ENCODE measurements around the gene PTRH2. TPM values are rescaled to one million over a fixed set of nuclear protein-coding genes. Genes with fewer than 3 reads are reported as not detected.

The PTRH2 gene
- total RNA-seq, 2 donors from 2014 or later: 10.1 to 15.4 TPM

DNA sequence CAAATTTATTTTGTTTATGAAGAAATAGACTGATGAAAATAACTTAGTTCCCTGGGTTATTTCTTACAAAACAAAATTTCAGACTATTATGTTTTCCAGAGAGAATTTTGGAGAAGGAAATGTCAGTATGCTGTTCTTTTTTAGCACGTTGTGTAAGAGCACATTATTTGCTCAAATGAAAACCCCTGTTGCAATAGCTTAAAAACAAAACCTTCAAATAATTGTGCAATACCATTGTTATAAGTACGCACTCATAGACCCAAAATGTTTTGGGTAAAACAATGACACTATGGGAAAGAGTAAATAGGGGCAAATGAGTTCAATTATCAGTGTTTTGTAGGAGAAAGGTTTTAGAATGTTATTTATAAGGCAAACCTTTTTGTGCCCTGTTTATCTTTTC is 18.5 kb upstream of the PTRH2 start:
- intact Hi-C loops (cut with DNase I): no loop called here
- ATAC-seq: peak; percentile 41 to 59
- DNase-seq: no peak

DNA sequence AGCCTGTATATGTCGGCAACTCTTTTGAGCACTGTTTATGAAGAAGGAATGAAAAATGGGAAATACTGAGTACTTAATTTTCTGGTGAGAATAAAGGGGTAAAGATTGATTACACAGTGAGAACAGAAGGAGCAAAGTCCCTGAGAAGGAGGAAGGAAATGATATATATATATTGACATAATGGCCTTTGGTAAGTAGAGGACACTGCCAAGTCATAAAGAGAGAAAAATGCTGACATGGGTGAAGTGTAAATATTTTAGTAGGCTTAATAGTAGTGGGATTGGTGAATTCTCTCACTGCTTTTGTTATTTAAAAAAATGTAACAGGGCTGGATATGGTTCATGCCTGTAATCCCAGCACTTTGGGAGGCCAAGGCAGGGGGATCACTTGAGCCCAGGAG is 16.4 kb upstream of the PTRH2 start:
- ATAC-seq: no peak
- intact Hi-C loops (cut with DNase I): no loop called here
- DNase-seq: no peak

DNA sequence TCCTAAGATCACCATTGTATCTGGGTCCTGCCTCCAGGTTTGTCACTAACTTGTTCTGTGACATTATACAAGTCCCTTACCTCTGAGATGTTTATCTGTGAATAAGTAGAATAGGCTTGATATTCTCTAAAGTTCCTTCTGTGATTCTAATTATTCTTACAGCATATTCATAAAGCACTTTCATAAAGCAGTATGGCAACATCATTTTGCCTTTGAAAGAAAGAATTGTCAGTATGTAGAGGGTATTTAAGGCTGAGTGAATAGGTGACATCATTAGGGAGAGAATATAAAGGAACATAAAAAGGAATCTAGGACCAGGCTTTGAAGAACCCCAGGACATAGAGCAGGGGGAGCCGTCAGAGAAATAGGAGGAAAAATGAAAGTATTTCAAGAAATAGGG is 15.8 kb upstream of the PTRH2 start:
- ATAC-seq (no peak), DNase-seq (no peak)
- intact Hi-C loops (cut with DNase I): no loop called here

DNA sequence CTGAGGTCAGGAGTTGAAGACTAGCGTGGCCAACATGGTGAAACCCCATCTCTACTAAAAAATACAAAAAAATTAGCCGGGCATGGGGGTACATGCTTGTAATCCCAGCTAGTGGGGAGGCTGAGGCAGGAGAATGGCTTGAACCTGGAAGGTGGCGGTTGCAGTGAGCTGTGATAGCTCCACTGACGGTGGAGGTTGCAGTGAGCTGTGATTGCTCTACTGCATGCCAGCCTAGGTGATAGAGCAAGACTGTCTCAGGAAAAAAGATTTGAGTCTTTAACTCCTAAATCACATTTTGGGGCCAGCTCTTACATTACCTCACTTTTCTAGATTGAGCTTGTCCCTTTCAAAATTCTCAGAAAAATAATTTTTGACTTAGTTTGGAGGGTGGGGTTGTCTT is 15.4 kb upstream of the PTRH2 start:
- intact Hi-C loops (cut with DNase I): no loop called here
- DNase-seq: no peak
- ATAC-seq: no peak

DNA sequence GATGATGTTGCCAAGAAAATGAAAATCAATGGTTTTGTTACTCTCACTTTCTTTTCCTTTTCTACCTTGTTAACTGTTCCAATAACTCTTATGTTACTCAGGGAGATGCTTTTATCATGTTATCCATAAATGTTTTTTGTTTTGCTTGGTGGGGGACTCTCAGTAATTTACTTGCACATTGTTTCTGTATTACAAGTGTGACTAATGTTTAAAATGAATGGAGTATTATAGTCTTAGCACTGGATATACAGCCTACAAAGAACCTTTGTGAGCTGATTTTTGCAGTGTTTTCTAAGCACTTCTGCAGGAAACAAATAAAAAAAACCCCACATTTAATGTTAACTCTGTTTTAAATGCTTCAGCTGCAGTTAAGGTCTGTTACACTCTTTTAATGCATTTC is 12.3 kb upstream of the PTRH2 start:
- intact Hi-C loops (cut with DNase I): no loop called here
- ATAC-seq (no peak), DNase-seq (no peak)

DNA sequence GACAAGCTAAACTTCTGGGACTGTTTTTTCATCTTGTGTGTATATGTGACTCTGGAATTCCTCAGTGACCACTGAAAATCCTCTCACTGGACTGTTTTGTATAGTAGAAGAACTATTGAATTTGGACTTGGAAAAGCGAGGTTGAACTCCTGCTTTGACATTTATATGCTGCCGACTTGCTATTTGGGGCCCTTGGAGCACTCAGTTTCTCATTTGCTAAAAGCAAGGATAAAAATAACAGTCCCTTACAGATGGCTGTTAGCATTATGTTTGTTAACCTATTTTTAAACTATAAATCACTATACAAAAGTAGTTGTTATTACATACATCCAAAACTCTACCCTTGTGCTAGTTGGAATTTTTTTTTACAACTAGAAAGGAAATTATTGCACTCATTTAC is 9.2 kb upstream of the PTRH2 start:
- ATAC-seq: no peak
- intact Hi-C loops (cut with DNase I): no loop called here

DNA sequence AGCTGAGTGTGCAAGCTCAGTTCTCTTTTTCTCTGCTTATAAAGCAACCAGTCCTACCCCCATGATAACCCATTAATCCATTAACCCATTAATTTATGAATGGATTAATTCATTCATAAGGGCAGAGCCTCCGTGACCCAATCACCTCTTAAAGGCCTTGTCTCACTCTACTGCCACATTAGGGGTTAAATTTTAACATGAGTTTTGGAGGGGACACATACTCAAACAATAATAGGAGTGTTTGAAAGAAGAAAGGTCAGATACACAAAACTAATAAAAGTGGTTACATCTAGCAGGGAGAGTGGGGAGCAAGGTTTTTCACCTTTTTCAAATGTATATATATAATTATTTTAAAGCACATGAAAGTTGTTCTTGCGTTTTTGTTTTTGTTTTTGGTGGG is 7.0 kb upstream of the PTRH2 start:
- intact Hi-C loops (cut with DNase I): no loop called here
- ATAC-seq: no peak

More for the DNA sequence above, 9.2 kb upstream of the PTRH2 start:
- no peak for DNase-seq

DNA sequence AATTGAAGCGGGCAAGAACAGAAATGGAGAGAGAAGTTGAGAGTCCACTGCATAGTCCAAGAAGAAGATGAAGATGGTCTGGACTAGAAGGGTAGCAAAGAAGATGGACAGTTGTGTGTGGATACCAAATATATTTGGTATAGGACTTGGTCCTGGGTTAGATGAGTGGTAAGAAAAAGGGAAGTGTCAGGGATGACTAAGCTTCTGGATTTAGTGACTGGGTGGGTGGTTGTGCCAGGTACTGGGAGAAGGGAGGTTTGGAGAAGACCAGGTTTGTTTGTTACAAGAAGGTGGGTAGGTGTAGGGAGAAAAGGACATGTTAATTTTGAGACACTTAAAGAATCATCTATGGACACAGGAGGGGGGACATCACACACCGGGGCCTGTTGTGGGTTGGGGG is 5.6 kb upstream of the PTRH2 start:
- intact Hi-C loops (cut with DNase I): no loop called here
- DNase-seq (no peak), ATAC-seq (peak in 1 of 2 donors; percentile 12)

More for the DNA sequence above, 7.0 kb upstream of the PTRH2 start:
- DNase-seq: no peak

DNA sequence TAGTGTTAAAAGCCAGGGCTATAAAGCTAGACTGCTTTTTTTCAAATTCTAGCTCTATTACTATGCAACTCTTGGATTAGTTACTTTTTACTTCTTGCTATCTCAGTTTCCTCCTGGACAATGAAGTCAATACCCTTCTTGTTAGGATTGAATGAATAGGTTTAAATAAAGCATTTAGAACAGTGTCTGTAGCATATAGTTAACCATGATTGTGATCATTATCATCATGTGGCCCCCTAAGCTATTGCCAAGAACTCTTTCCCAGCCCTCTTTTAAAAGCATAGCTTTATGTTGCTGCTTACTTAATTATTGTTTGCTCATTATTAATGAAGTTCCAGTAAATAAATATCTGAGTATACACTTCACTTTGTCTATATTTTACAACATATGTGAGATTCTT is 4.7 kb upstream of the PTRH2 start:
- ATAC-seq (no peak), DNase-seq (no peak)
- intact Hi-C loops (cut with DNase I): no loop called here

DNA sequence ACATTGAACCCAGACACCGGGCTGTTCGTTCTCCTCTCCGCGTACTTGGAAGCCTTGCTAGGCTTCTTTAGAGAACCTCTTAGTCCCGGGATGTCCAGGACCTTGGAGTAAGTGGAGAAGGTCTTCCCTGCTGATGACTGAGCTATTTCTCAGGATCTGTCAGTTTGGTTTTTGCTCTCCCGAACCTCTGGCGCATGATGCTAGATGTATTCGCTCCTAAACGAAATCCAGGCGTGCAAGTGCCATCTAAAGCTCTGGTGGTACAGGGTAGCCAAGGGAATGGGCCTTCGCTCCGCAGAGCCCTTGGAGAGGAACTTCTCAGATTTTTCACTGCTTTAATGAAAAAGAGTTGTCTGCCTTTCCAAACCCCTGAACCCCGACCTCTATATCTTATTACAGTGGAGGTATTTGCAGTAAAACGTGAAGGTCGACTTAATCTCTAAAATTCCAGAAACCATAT is 771 bp upstream of the PTRH2 start:
- ATAC-seq: peak in 1 of 2 donors; percentile 2
- DNase-seq: no peak
- intact Hi-C loops (cut with DNase I): no loop called here

DNA sequence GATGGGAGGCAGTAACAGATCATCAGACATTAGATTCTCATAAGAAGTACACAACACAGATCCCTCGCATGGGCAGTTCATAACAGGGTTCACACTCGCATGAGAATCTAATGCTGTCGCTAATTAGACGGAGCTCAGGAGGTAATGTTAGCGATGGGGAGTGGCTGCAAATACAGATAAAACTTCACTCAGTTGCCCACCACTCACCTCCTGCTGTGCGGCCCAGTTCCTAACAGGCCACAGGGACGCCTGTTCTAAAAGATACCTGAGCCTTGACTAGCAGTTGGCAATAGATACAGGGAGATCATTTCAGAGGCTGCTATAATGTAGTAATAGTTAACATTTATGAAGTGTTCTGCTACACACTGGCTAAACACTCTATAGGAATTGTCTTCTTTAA is 4.9 kb downstream of the PTRH2 start:
- ATAC-seq (no peak), DNase-seq (no peak)
- intact Hi-C loops (cut with DNase I): no loop called here

DNA sequence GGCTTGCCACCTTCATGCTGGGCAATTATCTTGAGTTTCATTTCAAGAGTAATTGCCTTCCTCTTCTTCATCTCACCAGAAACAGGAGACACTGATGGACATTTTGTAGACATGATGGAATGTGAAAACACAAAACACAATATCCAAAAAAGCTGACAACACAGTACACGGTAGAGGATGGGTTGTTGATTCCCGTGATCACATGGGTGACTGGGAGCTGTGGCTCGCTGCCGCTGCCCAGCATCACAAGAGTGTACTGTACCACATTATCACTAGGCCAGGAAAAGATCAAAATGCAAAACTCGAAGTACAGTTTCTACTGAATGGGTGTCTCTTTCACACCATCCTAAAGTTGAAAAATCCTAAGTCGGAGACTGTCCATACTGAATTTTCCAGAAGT is 7.4 kb downstream of the PTRH2 start:
- no peak for DNase-seq
- intact Hi-C loops (cut with DNase I): no loop called here
- no peak for ATAC-seq

DNA sequence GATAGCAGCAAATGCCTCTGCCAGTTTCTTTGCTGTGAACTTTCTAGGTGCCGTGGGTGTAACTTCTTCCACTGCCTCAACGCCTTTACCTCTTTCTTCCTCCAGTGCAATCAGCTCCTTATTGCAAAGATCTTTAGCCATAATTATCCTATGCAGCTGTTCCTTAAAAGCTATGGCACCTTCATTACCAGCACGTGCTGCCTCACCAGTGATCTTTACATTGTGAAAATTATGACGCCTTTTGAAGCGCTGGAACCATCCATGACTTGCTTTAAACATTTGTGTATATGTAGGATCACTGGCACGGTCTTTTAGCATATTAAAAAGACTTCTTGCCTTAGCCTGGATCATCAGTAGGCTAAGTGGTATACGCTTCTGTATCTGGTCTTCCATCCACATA is 8.0 kb downstream of the PTRH2 start:
- ATAC-seq (no peak), DNase-seq (no peak)
- intact Hi-C loops (cut with DNase I): no loop called here

DNA sequence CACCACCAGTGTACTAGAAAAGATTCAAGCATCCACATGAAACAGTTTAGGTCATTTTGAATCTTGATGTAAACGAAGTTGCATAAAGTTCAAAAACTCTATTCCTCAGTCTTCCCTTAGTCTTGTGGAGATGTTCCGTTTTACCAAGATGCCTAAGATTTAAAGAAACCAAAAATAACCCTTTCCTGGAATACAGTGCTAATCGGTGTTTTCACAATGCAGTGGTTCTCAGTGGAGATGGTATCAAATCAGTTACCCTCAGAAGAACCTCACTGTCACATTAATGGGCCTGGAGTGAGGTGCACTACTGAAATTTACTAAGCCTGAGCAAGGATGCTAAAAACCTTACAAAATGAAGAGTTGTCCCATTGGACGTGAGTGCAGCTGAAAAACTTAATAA is 9.1 kb downstream of the PTRH2 start:
- no peak for ATAC-seq
- DNase-seq: no peak
- intact Hi-C loops (cut with DNase I): no loop called here

DNA sequence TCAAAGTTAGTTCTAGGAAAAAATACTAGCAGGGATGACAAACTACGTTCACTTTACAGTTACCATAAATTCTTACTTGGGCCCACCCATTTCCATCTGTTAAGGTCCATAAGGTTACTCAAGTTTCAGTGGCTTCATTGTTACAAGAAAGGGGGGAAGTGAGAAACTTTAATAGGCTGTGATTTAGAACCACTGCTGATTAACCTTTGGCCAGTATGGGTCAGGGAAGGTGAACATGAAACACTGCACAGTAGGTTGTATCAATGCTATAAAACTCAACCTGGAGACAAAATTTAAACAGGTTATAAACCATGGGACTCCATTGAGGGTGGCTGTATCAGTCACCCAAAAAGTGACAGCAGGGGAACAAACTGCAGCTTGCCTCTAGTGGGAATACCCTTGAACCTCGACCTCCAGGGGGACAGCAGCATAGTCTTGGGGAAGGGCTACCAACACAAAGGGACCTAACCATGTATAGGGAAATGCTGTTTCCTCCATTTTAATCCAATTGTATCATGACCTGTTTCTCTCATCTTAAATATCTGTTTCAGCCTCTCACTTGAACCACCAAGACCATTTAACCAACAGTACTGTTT is 10.4 kb downstream of the PTRH2 start:
- no peak for ATAC-seq
- no peak for DNase-seq
- intact Hi-C loops (cut with DNase I): no loop called here

DNA sequence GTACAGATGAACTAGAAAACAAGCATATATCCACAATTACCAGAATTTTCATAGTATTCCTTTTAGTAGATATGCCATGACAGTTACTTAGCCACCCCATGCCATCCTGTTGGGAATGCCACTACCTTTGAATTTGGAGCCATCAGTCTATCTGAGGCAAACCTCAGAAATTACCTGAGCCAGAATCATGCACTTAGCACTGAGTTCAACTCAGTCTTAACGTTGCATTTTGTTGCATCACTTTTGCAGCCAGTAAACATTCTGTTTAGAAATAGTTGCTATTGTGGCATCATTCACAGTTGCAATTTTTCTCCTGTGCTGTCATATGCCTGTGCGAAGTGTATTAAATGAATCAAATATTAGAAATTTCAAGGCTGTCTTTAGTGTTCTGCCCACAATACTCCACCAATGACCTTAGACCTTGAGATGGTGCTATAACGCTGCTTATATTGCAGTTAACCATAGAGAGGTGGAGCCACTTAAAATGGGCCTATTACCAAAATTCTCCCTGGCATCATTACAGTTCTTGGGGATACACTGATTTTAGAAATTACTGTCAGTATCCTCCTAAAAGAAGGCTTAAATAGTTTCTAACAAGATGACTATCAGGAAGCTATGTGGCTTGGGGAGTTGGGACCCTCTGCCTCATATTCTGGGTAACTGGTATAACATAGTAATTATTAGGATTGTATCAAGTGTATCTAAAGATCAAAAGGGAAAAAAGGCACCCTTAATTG is 11.1 kb downstream of the PTRH2 start:
- ATAC-seq (no peak), DNase-seq (no peak)
- intact Hi-C loops (cut with DNase I): no loop called here

DNA sequence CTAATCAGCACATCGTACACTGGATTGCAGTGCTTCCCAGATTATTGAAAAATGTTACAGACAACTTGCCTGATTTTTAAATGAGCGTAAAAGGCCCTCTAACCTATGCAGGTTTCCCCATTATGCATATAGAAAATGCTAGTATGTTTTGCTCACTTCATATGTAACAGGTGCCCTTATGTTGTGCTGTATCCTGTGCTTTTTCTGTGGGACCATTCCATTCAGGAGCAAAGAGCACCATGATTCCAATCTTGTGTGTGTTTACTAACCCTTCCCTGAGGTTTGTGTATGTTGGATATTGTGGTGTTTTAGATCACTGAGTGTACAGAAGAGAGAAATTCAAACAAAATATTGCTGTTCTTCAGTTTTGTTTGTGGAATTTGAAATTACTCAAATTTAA is 12.9 kb downstream of the PTRH2 start:
- intact Hi-C loops (cut with DNase I): no loop called here
- ATAC-seq: no peak
- no peak for DNase-seq

DNA sequence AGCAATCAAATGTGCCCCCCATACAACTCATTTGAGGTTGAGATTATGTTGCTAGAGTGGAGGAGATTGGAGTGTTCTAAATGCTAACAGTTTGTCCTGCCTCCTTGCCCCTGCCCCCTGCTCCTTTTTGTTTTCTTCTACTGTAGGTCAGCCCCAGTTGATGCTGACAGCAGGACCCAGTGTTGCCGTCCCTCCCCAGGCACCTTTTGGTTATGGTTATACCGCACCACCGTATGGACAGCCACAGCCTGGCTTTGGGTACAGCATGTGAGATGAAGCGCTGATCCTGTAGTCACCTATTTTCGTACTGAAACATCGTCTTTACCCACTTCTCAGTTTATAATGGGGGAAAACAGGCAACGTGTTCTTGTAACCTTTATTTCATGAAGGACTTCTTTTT is 13.6 kb downstream of the PTRH2 start:
- intact Hi-C loops (cut with DNase I): no loop called here
- ATAC-seq (no peak), DNase-seq (no peak)

DNA sequence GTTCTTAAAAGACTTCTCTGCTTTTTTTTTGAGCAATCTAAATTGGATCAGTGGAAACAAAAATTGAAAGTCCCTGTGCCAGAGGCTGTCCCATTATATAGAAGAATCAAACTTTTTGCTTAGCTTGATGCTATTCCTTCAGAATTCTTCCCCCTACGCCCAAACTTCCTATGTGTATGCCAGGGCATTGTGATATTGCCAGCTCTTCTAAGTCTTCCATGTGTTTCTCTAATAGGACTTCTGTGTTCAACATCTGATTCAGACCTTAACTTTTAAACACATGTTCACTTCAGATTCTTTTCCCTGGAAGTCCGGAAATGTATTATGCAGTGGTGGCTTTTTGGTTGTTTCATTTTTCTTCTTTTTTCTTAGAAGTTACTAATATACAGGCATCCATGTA is 18.7 kb downstream of the PTRH2 start:
- ATAC-seq: no peak
- DNase-seq: no peak
- intact Hi-C loops (cut with DNase I): no loop called here

DNA sequence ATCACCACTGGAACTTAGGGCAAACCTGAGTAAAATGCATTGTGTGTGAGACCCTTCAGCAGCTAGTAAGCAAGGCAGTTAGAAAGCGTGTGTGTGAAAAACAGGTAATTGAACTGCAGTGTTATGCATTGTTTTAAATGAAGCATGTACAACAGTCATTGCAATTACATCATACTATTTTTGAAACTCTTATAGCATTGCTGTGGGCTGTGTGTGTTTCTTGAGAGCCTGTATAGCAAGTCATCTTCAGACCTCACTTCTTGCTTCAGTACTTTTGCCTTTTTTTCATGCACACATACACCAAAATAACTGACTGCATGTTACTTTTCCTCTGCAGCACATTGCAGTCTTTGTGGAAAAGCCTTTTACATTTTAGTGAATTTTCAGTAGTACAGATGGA is 19.2 kb downstream of the PTRH2 start:
- intact Hi-C loops (cut with DNase I): no loop called here
- ATAC-seq (no peak), DNase-seq (no peak)

DNA sequence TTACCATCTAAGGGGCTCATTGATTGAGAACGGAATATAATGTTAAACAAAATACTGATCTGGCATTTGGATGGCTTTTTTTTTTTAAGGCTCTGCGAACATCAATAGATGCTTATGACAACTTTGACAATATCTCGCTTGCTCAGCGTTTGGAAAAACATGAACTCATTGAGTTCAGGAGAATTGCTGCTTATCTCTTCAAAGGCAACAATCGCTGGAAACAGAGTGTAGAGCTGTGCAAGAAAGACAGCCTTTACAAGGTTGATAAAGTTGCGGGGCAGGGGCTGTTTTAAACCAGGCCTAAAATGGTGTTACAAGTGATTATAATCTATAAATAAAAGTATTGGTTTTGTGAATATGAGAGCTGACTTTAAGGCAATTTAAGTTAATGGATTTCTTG is 22.3 kb downstream of the PTRH2 start:
- intact Hi-C loops (cut with DNase I): no loop called here
- DNase-seq: no peak
- ATAC-seq: no peak

Data from left cardiac atrium (tissue), 4 donors.